ENCODE data around the gene ALPG.
"Not testable (repeated sequence)": the region's sequence is repeated elsewhere in the genome, so short reads cannot be mapped to it uniquely, and the experiment has no call there.

ALPG gene

DNA sequence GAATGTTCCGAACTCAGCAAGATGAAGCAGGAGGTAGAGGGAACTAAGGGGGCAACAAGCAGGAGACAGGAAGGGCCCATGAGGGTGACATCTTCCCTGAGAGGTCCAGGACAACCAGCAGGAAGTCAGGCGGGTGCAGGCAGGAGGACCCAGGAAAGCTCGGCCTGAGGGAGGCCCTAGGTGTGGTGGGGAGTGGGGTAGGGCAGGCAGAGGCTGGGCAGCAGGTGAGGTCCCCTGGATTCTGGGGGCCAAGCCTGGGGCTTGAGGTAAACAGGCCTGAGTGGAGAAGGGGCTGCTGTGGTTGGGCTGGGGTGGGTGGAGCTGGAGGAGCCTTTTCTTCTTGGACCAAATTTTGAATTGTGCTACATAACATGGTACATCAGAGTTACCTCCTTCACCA, 4.1 kb upstream of the ALPG start:
- no peak overlapping the region for H3K4me3 ChIP-seq (ENCODE audit: low read length)
- TF ChIP-seq CTCF (IDR thresholded peaks at IDR 0.05; ENCODE audit: insufficient read depth, low read depth, low read length, missing control alignments) = no peak
- no peak for DNase-seq (ENCODE audit: low read depth)

- TF ChIP-seq CTCF (IDR thresholded peaks at IDR 0.05; ENCODE audit: insufficient read depth, low read depth, low read length, missing control alignments) = no peak
- H3K4me3 ChIP-seq (ENCODE audit: low read length) = no peak overlapping the region
- no peak for DNase-seq (ENCODE audit: low read depth)
These were observed 617 bp upstream of the ALPG start for GRCh38 chr2:232405943-232406510.

GRCh38 chr2:232407428-232408150, 945 bp downstream of the ALPG start:
- not testable (repeated sequence) for H3K4me3 ChIP-seq (ENCODE audit: low read length); DNase-seq (ENCODE audit: low read depth)

DNA sequence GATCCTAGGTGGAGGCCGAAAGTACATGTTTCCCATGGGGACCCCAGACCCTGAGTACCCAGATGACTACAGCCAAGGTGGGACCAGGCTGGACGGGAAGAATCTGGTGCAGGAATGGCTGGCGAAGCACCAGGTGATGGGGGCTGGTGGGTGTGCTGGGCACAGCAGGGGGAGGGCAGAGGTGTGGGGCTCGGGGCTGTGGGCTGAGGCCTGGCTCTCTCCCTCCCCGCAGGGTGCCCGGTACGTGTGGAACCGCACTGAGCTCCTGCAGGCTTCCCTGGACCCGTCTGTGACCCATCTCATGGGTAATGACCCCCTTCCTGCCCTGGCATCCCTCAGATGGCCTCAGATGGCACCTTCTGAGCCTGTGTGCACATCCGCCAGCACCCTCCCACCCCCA, 1.6 kb downstream of the ALPG start:
- DNase-seq (ENCODE audit: low read depth) = not testable (repeated sequence)

DNA sequence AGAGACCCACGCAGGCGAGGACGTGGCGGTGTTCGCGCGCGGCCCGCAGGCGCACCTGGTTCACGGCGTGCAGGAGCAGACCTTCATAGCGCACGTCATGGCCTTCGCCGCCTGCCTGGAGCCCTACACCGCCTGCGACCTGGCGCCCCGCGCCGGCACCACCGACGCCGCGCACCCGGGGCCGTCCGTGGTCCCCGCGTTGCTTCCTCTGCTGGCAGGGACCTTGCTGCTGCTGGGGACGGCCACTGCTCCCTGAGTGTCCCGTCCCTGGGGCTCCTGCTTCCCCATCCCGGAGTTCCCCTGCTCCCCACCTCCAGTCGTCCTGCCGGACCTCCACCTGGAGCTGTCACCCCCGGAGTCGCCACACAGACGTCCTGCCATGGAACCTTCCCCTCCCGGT, 3.0 kb downstream of the ALPG start:
- not testable (repeated sequence) for H3K4me3 ChIP-seq (ENCODE audit: low read length); DNase-seq (ENCODE audit: low read depth)

More for the DNA sequence above, 1.6 kb downstream of the ALPG start:
- not testable (repeated sequence) for H3K4me3 ChIP-seq (ENCODE audit: low read length)

DNA sequence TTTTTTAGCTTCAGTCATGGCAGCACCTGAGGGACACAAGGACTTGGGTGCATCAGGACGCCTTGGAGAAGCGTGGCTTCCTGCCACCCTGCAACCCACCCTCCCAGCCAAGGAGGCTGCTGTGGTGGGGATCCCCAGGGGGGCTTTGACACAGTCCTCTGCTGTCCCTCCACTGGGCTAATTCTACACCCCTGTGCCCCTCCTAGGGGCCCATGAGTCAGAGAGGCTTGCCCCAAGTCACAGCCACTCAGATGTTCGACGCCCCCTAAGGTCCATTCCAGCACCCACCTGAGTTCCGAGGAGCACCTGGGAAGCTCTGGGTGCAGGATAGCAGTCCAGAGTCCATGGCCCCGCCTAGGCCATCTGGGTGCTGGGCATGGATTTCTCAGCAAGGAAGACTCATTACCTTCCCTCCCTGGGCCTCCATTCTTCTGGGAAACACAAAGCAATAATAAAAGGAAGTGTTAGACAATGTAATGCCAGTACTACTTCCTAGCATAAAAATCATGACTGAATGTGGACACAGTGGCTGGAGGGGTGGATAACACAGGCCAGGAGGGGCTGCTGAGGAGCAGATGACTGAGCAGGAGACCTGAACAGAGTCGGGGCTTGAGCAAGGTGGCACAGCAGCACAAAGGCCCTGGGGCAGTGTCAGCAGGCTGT, 3.7 kb downstream of the ALPG start:
- H3K4me3 ChIP-seq (ENCODE audit: low read length) = no peak overlapping the region
- no peak for TF ChIP-seq CTCF (IDR thresholded peaks at IDR 0.05; ENCODE audit: insufficient read depth, low read depth, low read length, missing control alignments)
- DNase-seq (ENCODE audit: low read depth) = no peak

DNA sequence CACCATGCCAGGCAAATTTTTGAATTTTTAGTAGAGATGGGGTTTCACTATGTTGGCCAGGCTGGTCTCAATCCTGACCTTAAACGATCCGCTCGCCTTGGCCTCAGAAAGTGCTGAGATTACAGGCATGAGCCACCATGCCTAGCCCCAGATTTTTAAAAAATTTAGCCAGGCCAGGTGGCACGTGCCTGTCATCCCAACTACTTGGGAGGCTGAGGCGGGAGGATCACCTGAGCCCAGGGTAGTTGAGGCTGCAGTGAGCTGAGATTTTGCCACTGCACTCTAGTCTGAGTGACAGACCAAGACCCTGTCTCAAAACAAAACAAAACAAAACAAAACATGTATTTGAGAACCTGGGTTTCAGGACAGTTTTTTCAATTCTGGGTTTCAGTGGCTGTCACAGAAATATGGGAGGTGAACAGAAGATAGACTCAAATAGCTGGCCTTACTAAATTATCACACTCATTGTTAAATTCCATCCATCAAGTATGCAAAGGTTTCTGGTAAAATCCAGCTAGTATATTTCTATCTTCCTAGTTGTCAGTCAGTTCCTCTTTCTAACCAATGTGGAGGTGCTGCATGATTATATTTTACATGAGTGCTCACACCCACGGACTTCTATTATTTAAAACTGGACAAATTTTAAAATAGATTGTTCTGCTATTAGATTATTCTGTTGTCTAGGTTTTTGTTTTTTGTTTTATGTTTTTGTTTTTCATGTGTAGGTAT, 5.4 kb downstream of the ALPG start:
- no peak for DNase-seq (ENCODE audit: low read depth)
- no peak for TF ChIP-seq CTCF (IDR thresholded peaks at IDR 0.05; ENCODE audit: insufficient read depth, low read depth, low read length, missing control alignments)
- no peak overlapping the region for H3K4me3 ChIP-seq (ENCODE audit: low read length)

DNA sequence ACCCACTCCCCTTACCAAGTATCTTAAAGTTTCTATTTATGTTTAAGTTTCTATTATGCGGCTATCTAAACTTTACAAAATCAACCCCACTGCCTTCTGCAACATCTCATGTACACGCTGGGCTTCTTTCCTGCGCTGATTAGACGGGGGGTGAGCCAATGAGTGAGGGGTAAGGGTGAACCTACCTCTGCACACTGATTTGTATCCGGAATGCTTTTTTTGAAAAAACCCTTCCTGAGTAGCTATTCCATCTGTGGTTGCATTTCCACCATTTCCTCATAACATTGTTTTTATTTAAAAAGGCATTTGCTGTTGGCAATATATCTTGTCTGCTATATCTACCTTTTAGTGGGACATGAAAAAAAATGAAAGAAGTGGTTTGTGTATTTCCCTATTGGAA, 6.3 kb downstream of the ALPG start:
- TF ChIP-seq CTCF (IDR thresholded peaks at IDR 0.05; ENCODE audit: insufficient read depth, low read depth, low read length, missing control alignments) = no peak
- no peak overlapping the region for H3K4me3 ChIP-seq (ENCODE audit: low read length)
- DNase-seq (ENCODE audit: low read depth) = no peak

Measured in epithelial cell of esophagus (primary cell).